OCI-LY3 (cell line): ENCODE measurements around the gene GUF1.

Experiments
- CTCF ChIP-seq: fragments of 200-600, 300-600 bp; sonication (generic); IDR thresholded peaks from 2 replicates; pipeline ENCODE4 v1.5.1; 2014; ENCODE audit warnings: antibody characterized with exemption, low read length, low read depth
- EZH2phosphoT487 ChIP-seq: fragments of 200-600 bp; shearing (Covaris generic); IDR thresholded peaks from 2 replicates; pipeline ENCODE4 v1.6.1; 2018; ENCODE audit warnings: antibody characterized with exemption, mixed run types, low read depth

GRCh38 chr4:44726038-44726871 lies 48.0 kb downstream of the GUF1 start, which contains the start of gene GNPDA2:
- TF ChIP-seq CTCF (0 out of 2 replicates have a peak, but pooled peaks have one; percentile 14), EZH2phosphoT487 (no peak)
